ENCODE results near the gene IZUMO1R.

- no peak for TF ChIP-seq POLR2AphosphoS5 (IDR thresholded peaks at IDR 0.05; ENCODE audit: low read depth, low read length)
- TF ChIP-seq POLR2A (IDR thresholded peaks at IDR 0.05; ENCODE audit: low read depth, low read length), result no peak
- TF ChIP-seq TAF1 (IDR thresholded peaks at IDR 0.05; ENCODE audit: borderline replicate concordance, low read depth, low read length), result no peak
These were observed 6.3 kb upstream of the IZUMO1R start for GRCh38 chr11:94297985-94298576.

All from GM12892 (cell line).